ENCODE results near the gene CDCA4. TPM values are rescaled to one million over a fixed set of nuclear protein-coding genes. Genes with fewer than 3 reads are reported as not detected.
A peak's percentile ranks its signal among the peaks of the same experiment; 100 is the strongest.

The CDCA4 gene
- total and polyA plus RNA-seq, 12 donors, result 1.5 to 6.4 (median 2.2) TPM

- no peak for ATAC-seq
- peaks cover 18 to 72% (median 43%) of the 10 kb centered on the region in 9 donors for H3K4me1 ChIP-seq
- peaks cover 0 to 33% (median 0%) of the 10 kb centered on the region in 7 donors for H3K27me3 ChIP-seq
- H3K9me3 ChIP-seq, result no peaks in the 10 kb centered on the region
- H3K27ac ChIP-seq, result peak overlapping the region in 8 of 10 donors; percentile 1 to 78 (median 68)
- no peak for DNase-seq
- WGBS, 2 donors, result 62 to 63% methylated on average over 21 of the region's 21 CpGs
- H3K4me3 ChIP-seq, result peak overlapping the region in 8 of 10 donors; percentile 14 to 60 (median 46)
- intact Hi-C loops (cut with DNase I), result loop anchor here in 1 of 10 donors (5.0 kb wide), 1 partner anchor 36 kb away; no protein-coding TSS in a partner anchor
- H3K36me3 ChIP-seq, result no peaks in the 10 kb centered on the region
- TF ChIP-seq CTCF (IDR thresholded peaks at IDR 0.05), result peak in 1 of 9 donors; percentile 8
Observed at GRCh38 chr14:104968541-104969401, 52.1 kb downstream of the CDCA4 start.

GRCh38 chr14:104968153-104968527 lies 52.7 kb downstream of the CDCA4 start:
- DNase-seq, result peak; percentile 82
- peak overlapping the region; percentile 6 to 60 (median 44) for H3K4me3 ChIP-seq
- H3K4me1 ChIP-seq, result peaks cover 17 to 66% (median 37%) of the 10 kb centered on the region in 9 donors
- no peaks in the 10 kb centered on the region for H3K9me3 ChIP-seq
- TF ChIP-seq CTCF (IDR thresholded peaks at IDR 0.05), result no peak
- no peaks in the 10 kb centered on the region for H3K36me3 ChIP-seq
- peaks cover 0 to 33% (median 0%) of the 10 kb centered on the region in 7 donors for H3K27me3 ChIP-seq
- 4 to 5% methylated on average over 12 of the region's 12 CpGs for WGBS, 2 donors
- intact Hi-C loops (cut with DNase I), result loop anchor here in 1 of 10 donors (5.0 kb wide), 1 partner anchor 36 kb away; no protein-coding TSS in a partner anchor
- peak overlapping the region in 9 of 10 donors; percentile 1 to 78 (median 66) for H3K27ac ChIP-seq
- peak in 7 of 8 donors; percentile 41 to 81 (median 66) for ATAC-seq

- H3K27ac ChIP-seq, result peak overlapping the region; percentile 1 to 78 (median 64)
- no peak for TF ChIP-seq CTCF (IDR thresholded peaks at IDR 0.05)
- no peaks in the 10 kb centered on the region for H3K9me3 ChIP-seq
- intact Hi-C loops (cut with DNase I), result loop anchor here in 1 of 10 donors (5.0 kb wide), 1 partner anchor 35 kb away; no protein-coding TSS in a partner anchor
- peak overlapping the region; percentile 6 to 60 (median 44) for H3K4me3 ChIP-seq
- peak; percentile 47 to 76 (median 68) for ATAC-seq
- peak; percentile 38 to 71 for DNase-seq
- no peaks in the 10 kb centered on the region for H3K36me3 ChIP-seq
- 2 to 3% methylated on average over 36 of the region's 36 CpGs for WGBS, 2 donors
- H3K4me1 ChIP-seq, result peaks cover 17 to 60% (median 31%) of the 10 kb centered on the region in 9 donors
- peaks cover 0 to 33% (median 0%) of the 10 kb centered on the region in 7 donors for H3K27me3 ChIP-seq
Observed at GRCh38 chr14:104967386-104968152, 53.3 kb downstream of the CDCA4 start.

GRCh38 chr14:104966981-104967385 lies 53.9 kb downstream of the CDCA4 start:
- WGBS, 2 donors, result 32% methylated on average over 8 of the region's 8 CpGs
- Histone ChIP-seq H3K4me3 (peak overlapping the region in 5 of 10 donors; percentile 33 to 51 (median 49)), H3K36me3 (no peaks in the 10 kb centered on the region), H3K4me1 (peaks cover 17 to 55% (median 28%) of the 10 kb centered on the region in 9 donors), H3K27me3 (peaks cover 0 to 33% (median 0%) of the 10 kb centered on the region in 7 donors), H3K9me3 (no peaks in the 10 kb centered on the region), H3K27ac (peak overlapping the region in 9 of 10 donors; percentile 22 to 78 (median 66))
- DNase-seq (no peak), ATAC-seq (peak in 6 of 8 donors; percentile 3 to 50 (median 18))
- intact Hi-C loops (cut with DNase I), result loop anchor here in 1 of 10 donors (5.0 kb wide), 1 partner anchor 35 kb away; no protein-coding TSS in a partner anchor
- TF ChIP-seq CTCF (IDR thresholded peaks at IDR 0.05), result no peak

Measured in heart right ventricle (tissue), 16 donors.